Activated CD8-positive, alpha-beta memory T cell treated with anti-CD3 and anti-CD28 coated beads for 4 hours (primary cell): ENCODE measurements around the gene BRAP.
"Not testable (repeated sequence)": the region's sequence is repeated elsewhere in the genome, so short reads cannot be mapped to it uniquely, and the experiment has no call there.

ENCODE experiments used
- DNase-seq, 2 donors: peaks; one replicate each; pipeline ENCODE4 v3.0.0-alpha.2; 2020; ENCODE audit warnings: low read depth in 2 of 2

BRAP gene, protein sequence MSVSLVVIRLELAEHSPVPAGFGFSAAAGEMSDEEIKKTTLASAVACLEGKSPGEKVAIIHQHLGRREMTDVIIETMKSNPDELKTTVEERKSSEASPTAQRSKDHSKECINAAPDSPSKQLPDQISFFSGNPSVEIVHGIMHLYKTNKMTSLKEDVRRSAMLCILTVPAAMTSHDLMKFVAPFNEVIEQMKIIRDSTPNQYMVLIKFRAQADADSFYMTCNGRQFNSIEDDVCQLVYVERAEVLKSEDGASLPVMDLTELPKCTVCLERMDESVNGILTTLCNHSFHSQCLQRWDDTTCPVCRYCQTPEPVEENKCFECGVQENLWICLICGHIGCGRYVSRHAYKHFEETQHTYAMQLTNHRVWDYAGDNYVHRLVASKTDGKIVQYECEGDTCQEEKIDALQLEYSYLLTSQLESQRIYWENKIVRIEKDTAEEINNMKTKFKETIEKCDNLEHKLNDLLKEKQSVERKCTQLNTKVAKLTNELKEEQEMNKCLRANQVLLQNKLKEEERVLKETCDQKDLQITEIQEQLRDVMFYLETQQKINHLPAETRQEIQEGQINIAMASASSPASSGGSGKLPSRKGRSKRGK

GRCh38 chr12:111685811-111686573, at the start of gene BRAP, which contains the start of gene ACAD10:
TSS of gene BRAP (minus strand) at chr12:111685956. CDS start at chr12:111685792, 164 bp downstream.
TSS of gene ACAD10 (plus strand) at chr12:111686053. CDS start at chr12:111692710, 6,657 bp downstream.
- peak; percentile 82 to 90 for DNase-seq

- no peak for DNase-seq
Measured at GRCh38 chr12:111733340-111733915, 47.7 kb upstream of the BRAP start.

GRCh38 chr12:111732786-111733185, 47.0 kb upstream of the BRAP start:
- no peak for DNase-seq

DNA sequence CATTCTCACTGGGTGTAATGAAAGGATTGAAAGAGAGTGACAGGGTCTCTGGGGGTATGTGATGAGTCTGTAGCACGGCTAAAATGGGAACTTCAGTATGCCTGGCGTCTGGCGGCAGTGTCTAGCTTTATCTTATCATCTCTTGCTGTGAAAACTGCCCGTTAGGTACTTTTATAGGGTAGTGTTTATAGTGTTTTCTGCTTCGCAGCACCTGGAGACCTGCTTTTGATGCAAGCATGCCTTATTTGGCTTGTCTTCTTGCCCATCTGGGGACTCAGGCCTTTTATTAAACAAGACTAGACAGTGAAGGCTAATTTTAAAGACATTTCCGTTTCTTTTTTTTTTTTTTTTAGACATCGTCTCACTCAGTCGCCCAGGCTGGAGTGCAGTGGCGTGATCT, 44.7 kb upstream of the BRAP start:
- no peak for DNase-seq

DNA sequence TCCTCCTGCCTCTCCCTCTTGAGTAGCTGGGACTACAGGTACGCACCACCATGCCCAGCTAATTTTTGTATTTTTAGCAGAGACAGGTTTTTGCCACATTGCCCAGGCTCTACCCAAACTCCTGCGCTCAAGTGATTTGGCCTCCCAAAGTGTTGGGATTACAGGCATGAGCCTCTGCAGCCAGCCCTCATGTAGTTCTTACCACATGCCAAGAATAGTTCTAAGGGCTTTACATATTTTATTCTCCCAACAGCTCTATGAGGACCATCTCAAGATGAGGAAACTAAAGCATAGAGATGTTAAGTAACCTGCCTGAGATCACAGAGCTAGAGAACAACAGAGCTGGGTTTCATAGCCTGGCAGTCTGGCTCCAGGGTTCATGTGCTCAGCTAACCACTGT, 43.0 kb upstream of the BRAP start:
- DNase-seq, result no peak

- DNase-seq, result not testable (repeated sequence)
Measured at GRCh38 chr12:111723646-111724360, 38.0 kb upstream of the BRAP start.

- no peak for DNase-seq
Measured at GRCh38 chr12:111720457-111720856, 34.7 kb upstream of the BRAP start.

DNA sequence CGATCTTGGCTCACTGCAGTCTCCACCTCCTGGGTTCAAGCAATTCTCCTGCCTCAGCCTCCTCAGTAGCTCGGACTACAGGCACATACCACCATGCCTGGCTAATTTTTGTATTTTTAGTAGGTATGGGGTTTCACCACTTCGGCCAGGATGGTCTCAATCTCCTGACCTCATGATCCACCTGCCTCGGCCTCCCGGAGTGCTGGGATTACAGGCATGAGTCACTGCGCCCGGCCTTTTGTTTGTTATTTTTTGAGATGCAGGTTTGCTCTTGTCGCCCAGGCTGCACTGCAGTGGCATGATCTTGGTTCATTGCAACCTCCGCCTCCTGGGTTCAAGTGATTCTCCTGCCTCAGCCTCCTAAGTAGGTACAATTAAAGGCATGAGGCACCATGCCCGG, 33.6 kb upstream of the BRAP start:
- DNase-seq, result not testable (repeated sequence)

- DNase-seq, result no peak
Measured at GRCh38 chr12:111715279-111715678, 29.5 kb upstream of the BRAP start.

DNA sequence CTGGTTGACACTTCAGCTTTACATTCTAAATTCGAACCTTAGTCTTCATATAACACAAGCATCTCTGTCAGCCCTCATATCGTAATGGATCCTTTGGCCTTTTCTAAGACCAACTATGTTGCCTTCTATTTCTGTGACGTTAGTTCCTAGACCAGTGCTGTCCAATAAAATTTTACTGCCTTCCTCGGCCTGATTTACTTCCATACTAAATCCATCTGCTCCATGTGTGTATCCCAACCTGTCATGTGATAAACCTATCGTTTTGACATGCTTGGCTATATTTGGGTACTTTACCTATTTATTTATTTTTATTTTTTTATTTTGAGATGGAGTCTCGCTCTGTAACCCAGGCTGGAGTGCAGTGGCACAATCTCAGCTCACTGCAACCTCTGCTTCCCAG, 20.4 kb upstream of the BRAP start:
- DNase-seq, result no peak

- DNase-seq, result no peak
Measured at GRCh38 chr12:111705672-111706071, 19.9 kb upstream of the BRAP start.

DNA sequence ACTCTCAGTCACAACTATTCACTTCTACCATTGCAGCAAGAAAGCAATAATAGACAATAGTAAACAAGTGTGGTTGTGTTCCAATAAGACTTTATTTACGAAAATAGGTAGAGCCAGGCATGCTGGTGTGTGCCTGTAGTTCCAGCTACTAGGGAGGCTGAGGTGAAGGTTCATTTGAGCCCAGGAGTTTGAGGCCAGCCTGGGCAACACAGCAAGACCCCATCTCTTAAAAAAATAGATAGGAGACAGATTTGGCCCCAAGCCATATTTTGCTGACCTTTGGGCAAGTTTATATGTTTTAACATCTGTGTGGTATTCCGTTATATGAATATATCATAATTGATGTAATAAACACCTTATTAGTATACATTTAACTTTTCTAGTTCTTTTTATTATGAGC, 14.2 kb upstream of the BRAP start:
- DNase-seq, result no peak

DNA sequence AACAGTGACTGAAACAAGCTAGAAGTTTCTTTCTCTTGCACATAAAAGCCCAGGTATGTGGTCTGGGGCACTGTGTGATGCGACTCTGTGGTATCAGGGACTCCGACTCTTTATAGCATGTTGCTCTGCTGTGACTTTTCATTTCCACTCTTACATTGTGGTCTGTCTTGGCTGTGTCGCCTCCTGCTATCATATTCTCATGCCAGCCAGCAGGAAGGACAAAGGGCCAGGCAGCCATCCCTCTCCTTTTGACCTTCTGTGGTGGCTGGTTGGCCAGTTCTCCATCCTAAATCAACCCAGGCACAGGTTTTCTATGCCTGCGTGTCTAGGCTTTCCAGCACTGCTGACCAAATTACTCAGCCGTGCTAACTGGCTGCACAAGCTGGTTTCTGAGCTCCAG, 8.1 kb upstream of the BRAP start:
- DNase-seq, result no peak

DNA sequence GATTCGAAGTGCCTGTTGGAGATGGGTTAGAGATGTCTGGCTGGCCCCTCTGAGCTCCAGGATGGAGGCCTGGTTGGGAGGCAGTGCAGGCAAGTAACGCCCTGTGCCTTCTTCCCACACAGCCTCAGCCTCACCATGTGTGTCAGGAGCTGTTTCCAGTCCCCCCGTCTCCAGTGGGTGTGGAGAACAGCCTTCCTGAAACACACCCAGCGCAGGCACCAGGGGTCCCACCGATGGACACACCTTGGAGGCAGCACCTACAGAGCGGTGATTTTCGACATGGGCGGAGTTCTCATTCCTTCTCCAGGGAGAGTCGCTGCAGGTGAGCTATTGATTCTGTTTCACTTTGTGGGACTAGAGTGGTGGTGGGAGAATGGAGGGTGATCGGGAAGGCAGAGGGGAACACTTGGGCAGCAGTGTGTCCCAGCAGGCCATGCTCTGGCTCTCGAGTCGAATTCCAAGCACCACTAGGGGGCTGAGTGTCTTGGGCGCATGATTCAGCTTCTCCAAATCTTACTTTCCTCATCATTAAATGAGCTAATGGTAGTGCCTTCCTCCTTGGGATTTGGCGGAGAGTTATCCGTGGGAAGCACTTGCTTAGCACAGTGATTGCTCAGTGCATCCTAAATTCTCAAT, 6.9 kb upstream of the BRAP start:
- DNase-seq, result no peak

- DNase-seq, result no peak
Measured at GRCh38 chr12:111691262-111691661, 5.5 kb upstream of the BRAP start.

DNA sequence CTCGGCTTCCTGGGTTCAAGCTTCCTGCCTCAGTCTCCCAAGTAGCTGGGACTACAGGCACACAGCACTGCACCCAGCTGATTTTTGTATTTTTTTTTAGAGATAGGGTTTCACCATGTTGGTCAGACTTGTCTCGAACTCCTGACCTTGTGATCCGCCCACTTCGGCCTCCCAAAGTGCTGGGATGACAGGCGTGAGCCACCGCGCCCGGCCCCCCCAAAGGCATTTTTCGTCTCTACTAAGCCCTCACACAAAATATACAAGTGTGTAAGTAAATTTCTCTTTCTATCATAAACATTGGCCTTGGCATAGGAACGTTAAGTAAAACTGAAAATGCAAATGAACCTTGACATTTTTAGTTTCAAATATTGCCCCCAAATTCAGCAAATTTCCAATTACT, 2.2 kb upstream of the BRAP start:
- DNase-seq, result no peak

DNA sequence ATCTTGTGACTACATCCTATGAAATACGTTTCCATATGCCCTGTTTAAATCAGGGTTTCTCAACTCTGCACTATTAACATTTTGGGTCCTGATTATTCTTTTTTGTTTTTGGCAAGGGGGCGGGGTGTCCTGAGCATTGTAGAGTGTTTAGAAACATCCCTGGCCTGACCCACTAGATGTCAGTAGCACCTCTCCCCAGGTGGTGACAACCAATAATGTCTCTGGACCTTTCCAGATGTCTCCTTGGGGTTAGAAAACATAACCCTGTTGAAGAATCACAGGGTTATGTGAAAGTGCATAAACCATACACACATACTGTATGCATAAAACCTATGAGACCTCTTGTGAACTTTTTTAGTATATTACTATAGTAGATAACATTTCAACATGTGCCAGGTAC, 1.5 kb upstream of the BRAP start:
- DNase-seq, result no peak

GRCh38 chr12:111686574-111687105, 884 bp upstream of the BRAP start:
- no peak for DNase-seq

DNA sequence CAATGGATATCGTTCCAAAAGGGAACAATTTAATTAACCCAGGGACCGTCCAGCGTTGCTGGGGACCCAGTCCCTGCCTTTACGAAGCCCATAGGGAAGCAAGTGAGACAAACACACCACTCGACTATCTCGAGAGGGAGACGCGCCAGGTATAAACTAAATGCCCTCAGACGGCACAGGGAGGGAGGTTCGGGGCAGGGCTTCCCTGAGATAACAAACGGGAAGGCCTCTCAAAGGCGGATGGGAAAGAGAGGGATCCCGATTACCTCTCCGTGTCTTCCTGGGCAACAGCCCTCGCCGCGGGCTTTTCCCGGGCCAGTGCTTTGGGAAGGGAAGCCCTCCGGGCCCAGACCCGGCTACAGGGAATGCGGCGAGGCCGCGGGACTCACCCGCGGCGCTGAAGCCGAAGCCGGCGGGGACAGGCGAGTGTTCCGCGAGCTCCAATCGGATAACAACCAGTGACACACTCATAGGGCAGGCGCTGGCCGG, 390 bp downstream of the BRAP start:
- DNase-seq, result peak in 1 of 2 donors; percentile 1

DNA sequence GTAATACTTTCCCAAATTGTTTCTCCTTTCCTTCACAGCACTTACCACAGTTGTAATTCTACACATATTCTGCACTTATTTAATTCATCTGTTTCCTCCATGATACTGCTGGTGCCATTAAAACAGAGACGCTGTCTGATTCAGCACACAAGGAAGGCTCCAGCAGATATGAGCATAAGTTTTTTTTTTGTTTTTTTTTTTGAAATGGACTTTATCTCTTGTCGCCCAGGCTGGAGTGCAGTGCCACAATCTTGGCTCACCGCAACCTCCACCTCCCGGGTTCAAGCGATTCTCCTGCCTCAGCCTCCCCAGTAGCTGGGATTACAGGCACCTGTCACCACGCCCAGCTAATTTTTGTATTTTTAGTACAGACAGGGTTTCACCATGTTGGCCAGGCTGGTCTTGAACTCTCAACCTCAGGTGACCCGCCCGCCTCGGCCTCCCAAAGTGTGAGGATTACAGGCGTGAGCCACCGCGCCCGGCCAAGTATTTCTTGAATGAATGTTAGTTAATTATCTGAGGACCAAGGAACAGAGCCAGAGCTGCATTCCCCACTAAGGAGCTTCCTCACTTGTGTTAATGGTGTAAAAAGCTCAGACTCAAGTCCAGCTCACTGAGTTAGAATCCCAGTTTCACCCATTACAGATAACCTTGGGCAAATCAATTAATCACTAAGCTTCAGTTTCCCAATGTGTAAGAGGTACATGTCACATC, 1.1 kb downstream of the BRAP start:
- not testable (repeated sequence) for DNase-seq
